GM12875 (cell line): ENCODE results near the gene ZNF366.

Source experiments
- H3K4me3 ChIP-seq: one replicate; pipeline ENCODE4 v1.5.1; 2011; ENCODE audit warnings: low read depth, low read length, control low read depth
- TF ChIP-seq, protein P1 (sequence below): IDR thresholded peaks from 2 replicates; pipeline ENCODE4 v1.5.1; 2011; ENCODE audit warnings: low read depth, mild to moderate bottlenecking, control low read depth, inconsistent platforms, low read length, moderate library complexity, borderline replicate concordance; ENCODE audit not compliant: insufficient read depth

Gene ZNF366

DNA sequence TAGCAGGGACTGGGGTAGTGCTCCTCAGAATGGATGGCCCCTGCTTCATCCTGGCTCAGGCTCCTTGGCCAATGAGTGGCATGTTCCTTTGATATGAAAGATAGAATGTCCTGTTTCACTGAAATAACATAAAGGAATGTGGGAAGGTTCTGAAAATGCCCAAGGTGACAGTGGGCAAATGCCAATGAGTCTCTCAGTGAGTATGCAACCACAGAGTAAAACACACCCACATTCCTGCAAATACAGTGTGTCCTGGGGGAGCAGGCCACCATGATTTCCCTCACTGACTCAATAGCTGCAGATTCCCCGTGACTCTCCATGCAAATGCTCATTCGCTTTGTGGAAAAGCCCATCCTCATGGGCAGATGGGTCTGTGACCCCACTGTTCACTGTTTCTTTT lies 36.4 kb downstream of the ZNF366 start:
- TF ChIP-seq, protein P1, sequence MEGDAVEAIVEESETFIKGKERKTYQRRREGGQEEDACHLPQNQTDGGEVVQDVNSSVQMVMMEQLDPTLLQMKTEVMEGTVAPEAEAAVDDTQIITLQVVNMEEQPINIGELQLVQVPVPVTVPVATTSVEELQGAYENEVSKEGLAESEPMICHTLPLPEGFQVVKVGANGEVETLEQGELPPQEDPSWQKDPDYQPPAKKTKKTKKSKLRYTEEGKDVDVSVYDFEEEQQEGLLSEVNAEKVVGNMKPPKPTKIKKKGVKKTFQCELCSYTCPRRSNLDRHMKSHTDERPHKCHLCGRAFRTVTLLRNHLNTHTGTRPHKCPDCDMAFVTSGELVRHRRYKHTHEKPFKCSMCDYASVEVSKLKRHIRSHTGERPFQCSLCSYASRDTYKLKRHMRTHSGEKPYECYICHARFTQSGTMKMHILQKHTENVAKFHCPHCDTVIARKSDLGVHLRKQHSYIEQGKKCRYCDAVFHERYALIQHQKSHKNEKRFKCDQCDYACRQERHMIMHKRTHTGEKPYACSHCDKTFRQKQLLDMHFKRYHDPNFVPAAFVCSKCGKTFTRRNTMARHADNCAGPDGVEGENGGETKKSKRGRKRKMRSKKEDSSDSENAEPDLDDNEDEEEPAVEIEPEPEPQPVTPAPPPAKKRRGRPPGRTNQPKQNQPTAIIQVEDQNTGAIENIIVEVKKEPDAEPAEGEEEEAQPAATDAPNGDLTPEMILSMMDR, result no peak
- no peak overlapping the region for H3K4me3 ChIP-seq

DNA sequence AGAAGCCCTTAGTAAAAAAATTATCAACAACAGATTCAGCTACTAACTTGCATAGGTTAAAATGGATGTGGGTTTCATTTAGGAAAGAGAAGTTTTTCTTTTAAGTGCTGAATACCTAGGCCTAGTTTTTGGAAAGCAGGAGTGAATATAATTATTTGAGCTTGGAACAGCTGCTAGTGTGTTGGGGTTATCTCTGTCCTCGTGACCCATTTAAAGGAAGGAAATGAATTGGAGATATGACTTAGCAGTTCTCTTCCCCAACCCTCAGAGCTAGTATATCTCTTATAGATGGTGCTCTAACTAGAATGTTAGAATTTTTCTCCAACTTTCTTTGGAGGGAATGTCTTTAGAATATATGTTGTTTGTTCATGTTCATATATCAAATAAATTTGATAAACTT lies 38.6 kb downstream of the ZNF366 start:
- H3K4me3 ChIP-seq, result no peak overlapping the region
- TF ChIP-seq, protein P1, result no peak

DNA sequence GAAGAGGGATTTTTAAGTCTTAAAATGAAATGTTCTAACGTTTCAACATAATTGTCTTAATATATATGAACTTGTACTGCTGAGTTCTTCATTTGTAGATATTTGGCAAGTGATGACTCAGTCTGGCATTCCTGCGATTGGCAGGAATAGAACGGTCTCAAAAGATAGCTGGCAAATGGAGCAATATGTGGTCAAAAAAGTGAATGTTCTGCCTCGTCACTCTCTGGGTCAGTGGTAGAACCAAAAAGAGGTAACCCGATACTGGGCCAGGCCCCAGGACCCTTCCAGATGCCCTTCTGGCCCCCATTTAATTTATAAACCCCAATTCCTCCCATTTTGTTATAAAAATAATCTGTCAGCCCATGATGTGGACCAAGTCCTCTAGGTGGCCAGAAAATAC lies 39.2 kb downstream of the ZNF366 start:
- TF ChIP-seq, protein P1, result no peak
- no peak overlapping the region for H3K4me3 ChIP-seq

DNA sequence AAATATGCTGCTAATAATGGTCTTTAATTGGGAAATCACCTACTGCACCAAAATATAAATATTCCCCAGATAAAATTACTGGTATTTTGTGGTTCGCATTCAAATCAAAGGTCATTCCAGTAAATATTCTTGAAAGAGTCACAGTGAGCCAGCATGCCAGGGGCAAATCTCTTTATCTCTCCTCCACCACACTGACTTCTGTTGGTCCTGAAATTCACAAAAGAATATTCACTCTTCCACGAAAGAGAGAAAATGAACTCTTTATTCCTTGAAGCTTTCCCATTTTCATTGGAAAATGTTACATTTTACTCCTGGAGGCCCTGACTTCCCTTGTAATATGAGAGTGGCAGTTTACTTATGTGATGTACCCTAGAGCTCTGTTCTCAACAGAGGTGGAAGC lies 39.7 kb downstream of the ZNF366 start:
- TF ChIP-seq, protein P1, result no peak
- H3K4me3 ChIP-seq, result no peak overlapping the region

DNA sequence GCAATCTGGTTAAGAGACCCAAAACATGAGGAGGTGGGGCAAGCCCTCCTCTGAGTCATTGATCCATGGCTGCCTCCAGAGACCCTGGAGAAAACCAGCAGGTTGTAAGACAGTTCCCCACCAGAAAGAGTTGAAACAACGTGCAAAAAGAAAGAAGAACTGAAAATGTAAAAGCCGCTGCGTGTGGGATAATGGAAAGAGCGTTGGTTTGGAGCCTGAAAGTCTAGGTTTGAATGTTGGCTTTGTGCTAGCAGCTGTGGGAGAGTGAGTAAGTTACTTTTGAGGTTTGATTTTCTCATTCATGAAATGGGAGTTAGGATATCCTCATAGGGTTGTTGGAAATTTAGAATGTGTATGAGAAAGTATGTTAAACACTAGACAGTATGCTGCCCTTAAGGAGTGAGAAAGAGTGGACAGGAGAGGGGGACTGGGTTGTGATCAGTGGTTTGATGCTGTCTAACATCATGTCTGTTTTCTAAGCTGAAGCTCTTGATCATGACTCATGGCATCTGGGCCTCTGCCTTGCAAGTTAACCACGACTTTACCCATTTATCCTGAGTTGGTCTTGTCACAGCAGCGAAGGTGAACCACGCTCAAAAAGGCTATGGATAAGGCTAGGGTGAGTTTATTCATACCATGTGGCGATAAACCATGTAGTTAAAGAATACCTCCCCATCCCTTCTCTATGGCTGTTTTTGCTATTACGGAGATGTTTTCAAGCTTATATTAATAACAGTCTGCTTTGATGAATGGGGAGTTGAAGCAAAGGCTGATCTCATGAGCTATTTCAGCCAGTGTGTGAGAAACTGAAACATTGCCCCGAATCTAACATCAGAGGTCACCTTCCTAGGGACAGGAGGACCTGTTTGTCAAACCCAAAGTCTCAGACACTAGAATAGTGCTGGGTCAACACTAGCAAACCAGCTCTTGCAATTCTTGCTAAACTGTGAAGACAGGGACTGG lies 41.3 kb downstream of the ZNF366 start:
- H3K4me3 ChIP-seq, result peak overlapping the region; percentile 8
- TF ChIP-seq, protein P1, result no peak

DNA sequence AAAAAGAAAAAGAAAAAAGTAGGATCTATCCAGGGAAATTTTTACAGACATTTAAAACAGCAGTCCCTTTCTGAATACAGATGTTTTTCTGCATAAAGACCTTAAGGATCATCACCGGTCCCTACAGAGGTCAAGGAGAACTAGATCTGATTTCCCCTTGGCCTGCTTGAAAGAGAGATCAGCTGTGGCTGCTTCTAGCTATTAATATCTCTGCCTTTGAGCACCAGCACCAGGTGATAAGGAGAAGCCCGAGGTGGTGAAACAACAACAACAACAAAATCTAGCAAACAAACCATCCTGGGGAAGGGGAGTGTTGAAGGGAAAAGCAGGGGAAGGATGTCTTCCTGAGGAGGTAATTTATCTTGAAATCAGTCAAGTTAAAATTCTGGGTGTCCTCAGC lies 42.1 kb downstream of the ZNF366 start:
- TF ChIP-seq, protein P1, result no peak
- H3K4me3 ChIP-seq, result no peak overlapping the region

DNA sequence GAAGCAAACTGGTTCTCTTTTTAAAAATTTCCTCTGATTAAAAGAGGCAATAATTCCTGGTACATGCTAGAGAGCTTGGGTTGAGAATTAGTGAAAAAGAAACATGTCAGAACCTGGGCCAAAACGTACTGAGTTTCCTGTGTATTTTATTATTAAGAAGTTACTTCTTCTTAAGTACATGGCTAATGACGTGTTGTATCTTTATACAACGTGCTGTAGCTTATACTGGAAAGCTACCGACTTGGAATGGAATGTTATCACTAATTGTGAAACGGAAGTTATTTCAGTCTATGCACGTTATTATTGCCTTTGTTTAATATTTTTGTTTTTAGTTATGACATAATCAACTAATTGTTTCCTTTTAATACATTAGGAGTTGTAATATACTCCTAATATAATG lies 43.1 kb downstream of the ZNF366 start:
- TF ChIP-seq, protein P1, result no peak

More for the DNA sequence above, 43.1 kb downstream of the ZNF366 start:
- no peak overlapping the region for H3K4me3 ChIP-seq
